ELR (cell line): ENCODE measurements around the gene TMEM109.
"Not testable (repeated sequence)": the region's sequence is repeated elsewhere in the genome, so short reads cannot be mapped to it uniquely, and the experiment has no call there.

Experiments used
- DNase-seq: peaks from one replicate; pipeline ENCODE4 v3.0.0-alpha.2; 2015; ENCODE audit warnings: low read depth

TMEM109 gene

GRCh38 chr11:60878245-60879101 lies 35.5 kb upstream of the TMEM109 start:
- DNase-seq = no peak

DNA sequence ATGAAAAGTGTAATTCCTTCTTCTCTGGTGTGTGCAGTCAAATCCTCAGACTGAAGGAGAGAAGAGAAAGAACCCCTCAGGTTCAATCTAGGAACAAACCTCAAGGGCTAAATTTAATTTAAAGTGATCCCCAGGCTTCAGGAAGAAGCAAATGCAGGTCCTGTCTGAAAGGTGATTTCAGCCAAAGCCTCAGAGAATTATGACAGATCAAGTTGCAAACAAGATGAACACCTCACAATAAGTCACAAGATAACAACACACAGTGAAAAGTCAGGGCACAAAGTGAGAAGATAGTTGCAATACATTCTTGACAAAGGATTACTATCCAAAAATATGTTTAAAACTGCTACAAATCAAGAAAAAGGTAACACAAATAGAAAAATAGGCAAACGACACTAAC lies 34.9 kb upstream of the TMEM109 start:
- no peak for DNase-seq

GRCh38 chr11:60879971-60880588 lies 33.9 kb upstream of the TMEM109 start:
- no peak for DNase-seq

GRCh38 chr11:60880643-60881282 lies 33.2 kb upstream of the TMEM109 start:
- no peak for DNase-seq

DNA sequence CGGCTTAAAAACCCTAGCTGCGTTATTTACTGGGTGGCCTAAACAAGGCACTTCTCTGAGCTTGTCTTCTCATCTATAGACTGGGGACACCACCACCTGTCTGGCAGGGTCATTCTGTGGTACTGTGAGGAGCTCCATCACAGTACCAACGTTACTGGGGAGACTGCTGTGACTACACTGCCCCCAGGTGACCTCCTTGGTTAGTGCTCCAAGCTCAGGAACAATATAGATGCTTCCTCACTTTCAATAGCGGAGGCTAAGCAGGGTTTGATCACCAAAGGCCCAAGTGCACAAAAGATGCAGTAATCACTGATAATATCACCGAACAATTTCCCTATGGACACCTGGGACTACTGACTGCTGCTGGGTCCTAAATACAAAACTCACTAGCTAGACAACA lies 26.4 kb upstream of the TMEM109 start:
- peak; percentile 70 for DNase-seq

- DNase-seq = no peak
Observed at GRCh38 chr11:60889869-60890311, 24.1 kb upstream of the TMEM109 start.

GRCh38 chr11:60890696-60891095 lies 23.3 kb upstream of the TMEM109 start:
- DNase-seq = no peak

- DNase-seq = no peak
Observed at GRCh38 chr11:60891103-60891741, 22.7 kb upstream of the TMEM109 start.

- no peak for DNase-seq
Observed at GRCh38 chr11:60895687-60896086, 18.3 kb upstream of the TMEM109 start.

- DNase-seq = no peak
Observed at GRCh38 chr11:60897496-60897895, 16.5 kb upstream of the TMEM109 start.

GRCh38 chr11:60899046-60899936 lies 14.7 kb upstream of the TMEM109 start:
- DNase-seq = peak; percentile 76

GRCh38 chr11:60899977-60900376 lies 14.0 kb upstream of the TMEM109 start:
- no peak for DNase-seq

DNA sequence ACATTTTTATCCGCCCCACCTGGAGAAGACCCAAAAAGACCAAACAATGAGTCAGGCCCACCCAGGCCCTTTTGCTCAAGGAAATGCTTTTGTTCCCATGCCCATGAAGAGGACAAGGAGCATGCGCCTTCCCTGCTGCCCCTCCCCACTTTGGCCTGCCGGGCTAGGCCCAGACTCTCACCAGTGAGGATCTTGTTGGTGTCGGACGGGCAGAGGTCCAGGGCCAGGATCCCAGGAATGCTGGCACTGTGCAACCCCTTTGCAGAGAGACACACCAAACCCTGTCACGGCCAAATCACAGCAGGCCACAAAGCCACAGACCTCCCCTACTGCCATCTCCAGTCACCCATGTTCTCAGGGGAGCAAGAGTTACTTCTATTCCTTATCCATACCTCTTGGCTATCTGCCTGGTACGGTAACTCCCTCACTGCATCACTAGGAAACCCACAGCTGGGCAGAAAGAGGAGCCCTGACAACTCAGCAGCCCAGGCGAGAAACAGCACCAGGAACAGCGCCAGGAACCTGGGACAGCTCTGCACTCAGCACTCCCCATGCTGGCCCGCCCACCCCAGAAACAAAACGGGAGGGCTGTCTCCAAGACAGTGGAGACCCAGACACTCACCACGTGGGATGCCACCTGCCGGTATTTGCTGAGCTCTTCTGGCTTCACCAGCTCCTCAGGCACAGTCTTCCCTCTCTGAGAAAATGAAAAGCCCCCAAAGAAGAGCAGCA lies 13.1 kb upstream of the TMEM109 start:
- DNase-seq = no peak

- no peak for DNase-seq
Observed at GRCh38 chr11:60902625-60903024, 11.3 kb upstream of the TMEM109 start.

DNA sequence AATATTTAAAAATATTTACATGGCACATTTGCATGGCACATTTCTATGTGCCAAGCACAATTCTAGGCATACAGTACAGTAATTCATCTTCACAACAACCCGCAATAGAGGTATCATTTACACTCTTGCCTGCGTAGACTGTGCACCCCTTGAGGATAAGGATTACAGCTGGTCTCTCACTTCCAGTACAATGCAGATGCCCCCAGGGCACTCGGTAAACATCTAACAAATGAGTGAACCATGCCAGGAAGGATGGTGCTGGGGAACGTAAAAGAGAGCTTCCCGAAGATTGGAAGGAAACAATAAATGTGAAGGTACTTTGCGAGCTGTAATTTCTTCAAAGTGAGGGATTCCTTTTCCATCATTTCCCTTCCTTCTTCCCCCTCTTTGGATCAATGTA lies 8.9 kb upstream of the TMEM109 start:
- peak; percentile 44 for DNase-seq

- DNase-seq = peak; percentile 80
Observed at GRCh38 chr11:60905551-60906113, 8.3 kb upstream of the TMEM109 start.

- peak; percentile 97 for DNase-seq
Observed at GRCh38 chr11:60906132-60906972, 7.6 kb upstream of the TMEM109 start, which contains the start of gene PRPF19. PRPF19 (minus strand) TSS chr11:60906585; CDS start chr11:60906382, 203 bp downstream.

DNA sequence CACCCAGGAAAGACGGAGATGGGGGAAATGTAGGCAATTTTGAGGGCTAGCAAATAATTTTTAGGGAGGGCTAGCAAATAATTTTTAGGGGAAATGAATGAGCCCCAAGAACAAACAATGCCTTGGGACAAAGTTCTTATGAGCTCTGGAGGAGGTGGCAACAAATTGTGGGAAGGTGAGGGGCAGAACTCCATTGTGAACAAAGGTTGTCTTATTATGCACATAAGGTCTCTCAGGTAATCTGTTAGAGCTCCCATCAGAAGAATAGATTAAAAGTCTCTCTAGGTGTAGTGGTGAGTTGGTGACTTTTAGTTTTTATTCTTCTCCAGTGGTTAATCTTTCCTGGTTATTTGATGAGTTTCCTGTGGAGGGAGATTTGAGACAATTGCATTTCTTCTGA lies 5.2 kb upstream of the TMEM109 start:
- DNase-seq = no peak

- DNase-seq = not testable (repeated sequence)
Observed at GRCh38 chr11:60909680-60910280, 4.2 kb upstream of the TMEM109 start.
